Forelimb muscle (tissue), 1 donor: ENCODE data around the gene SC5D. TPM values are rescaled to one million over a fixed set of nuclear protein-coding genes. Genes with fewer than 3 reads are reported as not detected.

Experiments
- DNase-seq: peaks from one replicate; pipeline ENCODE4 v3.0.0-alpha.2; 2013; ENCODE audit warnings: low read depth
- polyA plus RNA-seq: library from polyadenylated mRNA; unstranded; fragments of 120-200 nt; gene quantifications from one replicate; pipeline ENCODE4 v1.2.1, GENCODE V29; 2013; ENCODE audit not compliant: insufficient read length

The SC5D gene
- polyA plus RNA-seq, 1 donor: 26.2 TPM

DNA sequence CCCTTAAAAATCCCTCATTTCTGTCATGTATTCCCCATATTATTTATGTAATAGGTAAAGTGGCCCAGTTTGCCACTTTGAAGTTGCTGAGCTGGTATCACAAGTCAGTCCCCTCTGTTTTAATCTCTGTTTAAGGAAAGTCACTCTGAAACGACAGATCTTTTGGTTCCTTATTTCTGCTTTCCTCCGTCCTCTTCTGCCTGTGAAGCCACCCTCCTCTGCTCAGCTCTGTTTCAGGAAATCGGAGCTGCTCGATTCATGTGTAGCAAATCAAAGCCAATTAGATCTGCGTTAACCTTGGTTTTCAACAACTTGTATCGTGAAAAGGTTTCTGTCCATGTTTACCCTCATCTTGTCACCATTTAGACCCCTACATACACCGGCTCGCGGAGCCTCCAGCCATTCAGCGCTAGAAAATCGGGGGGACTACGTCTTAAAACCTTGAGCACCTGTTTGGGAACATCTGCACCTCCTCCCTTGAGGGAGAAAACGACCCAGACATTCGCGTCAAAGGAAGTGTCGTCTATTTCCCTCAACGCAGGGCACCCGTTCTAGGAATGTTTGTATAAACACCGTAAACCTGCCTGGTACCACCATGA, 576 bp upstream of the SC5D start:
- no peak for DNase-seq

- no peak for DNase-seq
These were observed 670 bp downstream of the SC5D start for GRCh38 chr11:121293288-121293594.

GRCh38 chr11:121295246-121296029, 2.9 kb downstream of the SC5D start:
- no peak for DNase-seq

GRCh38 chr11:121297872-121298271, 5.3 kb downstream of the SC5D start:
- no peak for DNase-seq

DNA sequence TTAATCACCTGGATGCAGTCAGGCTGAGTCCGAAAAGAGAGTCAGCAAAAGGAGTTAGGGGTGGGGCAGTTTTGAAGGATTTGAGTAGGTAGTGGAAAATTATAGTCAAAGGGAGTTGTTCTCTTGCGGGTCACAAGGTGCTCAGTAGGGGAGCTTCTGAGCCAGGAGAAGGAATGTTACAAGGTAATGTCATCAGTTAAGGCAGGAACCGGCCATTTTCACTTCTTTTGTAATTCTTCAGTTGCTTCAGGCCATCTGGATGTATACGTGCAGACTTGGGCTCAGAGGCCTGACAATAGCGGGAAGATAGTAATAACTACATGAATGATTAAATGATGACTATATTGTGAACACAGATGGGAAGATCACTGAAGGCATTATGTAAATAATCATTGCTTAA, 6.2 kb downstream of the SC5D start:
- no peak for DNase-seq

- no peak for DNase-seq
These were observed 6.8 kb downstream of the SC5D start for GRCh38 chr11:121299417-121299816.

GRCh38 chr11:121300313-121300971, 7.9 kb downstream of the SC5D start:
- no peak for DNase-seq

DNA sequence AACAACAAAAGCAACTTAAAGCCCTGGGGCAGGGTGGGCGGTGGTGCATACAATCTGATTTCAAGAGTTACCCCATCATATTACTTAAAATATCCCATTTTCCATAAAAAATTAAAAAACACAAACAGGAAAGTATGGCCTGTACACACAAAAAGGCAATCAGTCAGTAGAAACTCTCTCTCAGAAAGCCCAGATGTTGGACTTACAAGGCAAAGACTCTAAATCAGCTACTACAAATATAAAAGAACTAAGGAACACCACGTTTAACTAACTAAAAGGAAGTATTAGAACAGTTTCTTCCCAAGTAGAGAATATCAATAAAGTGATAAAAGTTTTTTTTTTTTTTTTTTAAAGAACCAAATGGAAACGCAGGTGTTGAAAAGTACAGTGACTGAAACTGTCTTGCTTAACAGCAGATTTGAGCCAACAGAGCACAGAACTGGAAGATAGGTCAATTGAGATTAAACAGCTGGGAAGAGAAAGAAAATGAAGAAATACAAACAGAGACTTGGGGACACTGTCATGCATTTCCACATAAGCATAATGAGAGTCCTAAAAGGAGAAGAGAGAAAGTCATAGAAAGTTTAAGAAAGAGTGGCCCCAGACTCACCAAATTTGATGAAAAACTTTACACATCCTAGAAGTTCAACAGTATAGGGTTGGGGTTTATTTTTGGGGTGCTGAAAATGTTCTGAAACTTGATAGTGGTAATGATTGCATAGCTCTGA, 8.6 kb downstream of the SC5D start:
- no peak for DNase-seq

GRCh38 chr11:121304759-121305158, 12.2 kb downstream of the SC5D start:
- no peak for DNase-seq

DNA sequence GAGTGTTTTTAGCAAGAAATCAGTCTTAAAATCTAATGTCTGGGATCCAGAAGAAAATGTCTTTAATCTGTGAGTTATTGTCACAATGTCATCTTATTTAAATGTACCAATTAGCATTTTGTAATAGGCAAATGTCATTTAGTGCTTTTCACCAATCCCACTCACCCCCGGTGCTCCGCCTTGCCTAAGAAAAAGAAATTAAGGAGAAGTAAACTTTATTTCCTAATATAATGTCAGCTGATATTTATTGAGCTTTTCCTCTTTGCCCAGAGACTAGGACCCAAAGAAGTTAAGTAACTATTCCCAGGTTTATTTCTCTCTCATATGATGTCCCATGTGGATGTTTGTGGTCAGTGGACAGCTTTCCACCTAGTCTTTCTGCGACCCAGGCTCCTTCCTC, 16.2 kb downstream of the SC5D start:
- DNase-seq: no peak

DNA sequence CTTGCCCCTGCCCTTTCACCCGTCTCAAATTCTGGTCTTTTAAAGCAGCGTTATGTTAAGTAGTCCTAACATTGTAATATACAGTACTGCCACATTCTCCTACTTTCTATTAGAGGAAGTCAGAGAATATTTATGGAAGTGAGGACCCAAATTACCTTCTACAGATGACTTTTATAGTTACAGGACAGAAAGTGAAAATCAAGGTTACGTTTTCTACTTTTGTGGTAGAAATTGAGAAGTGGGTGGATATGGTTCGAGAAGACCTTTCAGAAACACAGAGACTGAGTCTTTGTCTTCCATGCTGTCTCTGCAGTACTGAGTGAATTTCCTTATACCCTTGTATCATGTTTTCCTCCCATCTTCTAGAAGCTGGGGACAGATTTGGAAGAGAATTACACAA, 17.1 kb downstream of the SC5D start:
- no peak for DNase-seq

GRCh38 chr11:121310908-121311307, 18.3 kb downstream of the SC5D start:
- no peak for DNase-seq

- no peak for DNase-seq
These were observed 18.8 kb downstream of the SC5D start for GRCh38 chr11:121311373-121311772.

- no peak for DNase-seq
These were observed 19.9 kb downstream of the SC5D start for GRCh38 chr11:121312483-121312882.

GRCh38 chr11:121318848-121319834, 26.6 kb downstream of the SC5D start:
- DNase-seq: no peak

DNA sequence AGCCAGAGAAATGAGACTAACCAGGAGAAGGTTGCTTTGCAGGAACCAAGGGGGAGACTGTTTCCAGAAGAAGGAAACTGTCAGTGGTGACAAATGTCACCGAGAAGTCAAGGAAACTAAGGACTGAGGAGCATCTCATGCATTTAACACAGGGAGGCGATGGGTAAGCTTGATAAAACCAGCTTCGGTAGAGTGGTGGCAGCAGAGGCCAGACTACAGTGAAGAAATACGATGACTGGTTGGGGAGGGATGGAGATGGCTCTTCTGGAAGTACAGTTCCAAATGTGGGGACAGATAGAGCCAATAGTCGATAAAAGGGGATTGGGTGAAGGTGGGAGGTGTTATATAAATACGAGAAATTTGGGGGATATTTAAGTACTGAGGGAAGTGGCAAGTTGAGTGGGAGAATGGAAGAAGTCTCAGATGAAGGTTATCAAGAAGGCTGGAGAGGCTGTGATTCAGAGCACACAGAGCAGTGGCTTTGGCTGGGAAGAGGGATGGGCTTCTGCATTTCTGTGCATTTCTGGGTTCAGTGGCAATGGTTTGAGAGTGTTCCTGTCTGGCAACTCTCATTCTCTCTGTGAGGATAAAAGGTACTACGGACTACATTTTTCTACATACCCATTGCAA, 29.2 kb downstream of the SC5D start:
- no peak for DNase-seq

GRCh38 chr11:121323046-121323607, 30.6 kb downstream of the SC5D start:
- no peak for DNase-seq

GRCh38 chr11:121326230-121326629, 33.7 kb downstream of the SC5D start:
- no peak for DNase-seq

GRCh38 chr11:121327553-121327952, 35.0 kb downstream of the SC5D start:
- DNase-seq: no peak

- no peak for DNase-seq
These were observed 35.8 kb downstream of the SC5D start for GRCh38 chr11:121328176-121328966.
